Effector CD8-positive, alpha-beta T cell (primary cell): ENCODE results near the gene TMPRSS11A.

Source experiments
- DNase-seq: peaks from one replicate; lab custom pipeline; 2025; lab: John Stamatoyannopoulos, UW

The TMPRSS11A gene

GRCh38 chr4:67912080-67912479, 51.2 kb downstream of the TMPRSS11A start:
- no peak for DNase-seq

GRCh38 chr4:67911638-67912037, 51.7 kb downstream of the TMPRSS11A start:
- no peak for DNase-seq

- DNase-seq = no peak
Observed at GRCh38 chr4:67911141-67911540, 52.2 kb downstream of the TMPRSS11A start.

- no peak for DNase-seq
Observed at GRCh38 chr4:67910585-67910905, 52.7 kb downstream of the TMPRSS11A start.

- DNase-seq = no peak
Observed at GRCh38 chr4:67909905-67910584, 53.2 kb downstream of the TMPRSS11A start.

GRCh38 chr4:67907650-67908049, 55.6 kb downstream of the TMPRSS11A start:
- no peak for DNase-seq

- DNase-seq = no peak
Observed at GRCh38 chr4:67899096-67899495, 64.2 kb downstream of the TMPRSS11A start.

GRCh38 chr4:67897686-67898085, 65.6 kb downstream of the TMPRSS11A start:
- DNase-seq = no peak

- no peak for DNase-seq
Observed at GRCh38 chr4:67896421-67897065, 66.8 kb downstream of the TMPRSS11A start.

- DNase-seq = no peak
Observed at GRCh38 chr4:67894659-67895058, 68.6 kb downstream of the TMPRSS11A start.

- DNase-seq = no peak
Observed at GRCh38 chr4:67892905-67893304, 70.4 kb downstream of the TMPRSS11A start.

- no peak for DNase-seq
Observed at GRCh38 chr4:67892253-67892652, 71.0 kb downstream of the TMPRSS11A start.

- DNase-seq = no peak
Observed at GRCh38 chr4:67891645-67892044, 71.6 kb downstream of the TMPRSS11A start.

GRCh38 chr4:67886281-67886680, 77.0 kb downstream of the TMPRSS11A start:
- DNase-seq = no peak

- no peak for DNase-seq
Observed at GRCh38 chr4:67885762-67886161, 77.5 kb downstream of the TMPRSS11A start.

- DNase-seq = no peak
Observed at GRCh38 chr4:67884701-67885100, 78.6 kb downstream of the TMPRSS11A start.

- DNase-seq = no peak
Observed at GRCh38 chr4:67883902-67884301, 79.4 kb downstream of the TMPRSS11A start, which contains the start of gene TMPRSS11D. TMPRSS11D (minus strand) TSS chr4:67884002; CDS start chr4:67883933, 69 bp downstream.

- no peak for DNase-seq
Observed at GRCh38 chr4:67883458-67883857, 79.8 kb downstream of the TMPRSS11A start.

- no peak for DNase-seq
Observed at GRCh38 chr4:67880866-67881610, 82.3 kb downstream of the TMPRSS11A start.

- no peak for DNase-seq
Observed at GRCh38 chr4:67879486-67879885, 83.8 kb downstream of the TMPRSS11A start.

- DNase-seq = no peak
Observed at GRCh38 chr4:67877086-67877485, 86.2 kb downstream of the TMPRSS11A start.

- DNase-seq = no peak
Observed at GRCh38 chr4:67874986-67875385, 88.3 kb downstream of the TMPRSS11A start.

GRCh38 chr4:67873116-67873515, 90.2 kb downstream of the TMPRSS11A start:
- DNase-seq = no peak
